DND-41 (cell line): Measurements from ENCODE around the gene SEMA5A.

ENCODE experiments used
- ATAC-seq: fragments of 200-7000 bp; cut with Tn5 transposase; 3 replicates; pipeline ENCODE4 v1.9.1; 2021; ENCODE audit warnings: low read depth; ENCODE audit not compliant: insufficient read depth
- DNase-seq: peaks from one replicate; pipeline ENCODE4 v3.0.0-alpha.2; 2020
- H2AFZ ChIP-seq: 2 replicates; pipeline ENCODE4 v1.6.0; 2012; ENCODE audit warnings: low read depth, low read length
- H3K27ac ChIP-seq: 2 replicates; pipeline ENCODE4 v1.5.1; 2012; ENCODE audit warnings: low read length, inconsistent platforms
- H3K27me3 ChIP-seq: fragments of 200-600 bp; sonication (generic); 2 replicates; pipeline ENCODE4 v1.6.0; 2012; ENCODE audit warnings: low read length, mild to moderate bottlenecking, inconsistent platforms; ENCODE audit not compliant: insufficient read depth, poor library complexity
- H3K36me3 ChIP-seq: 2 replicates; pipeline ENCODE4 v1.5.1; 2012; ENCODE audit warnings: low read length, inconsistent platforms; ENCODE audit not compliant: insufficient read depth
- H3K4me1 ChIP-seq: 2 replicates; pipeline ENCODE4 v1.5.1; 2012; ENCODE audit warnings: mild to moderate bottlenecking, low read length; ENCODE audit not compliant: insufficient read depth
- H3K4me2 ChIP-seq: 2 replicates; pipeline ENCODE4 v1.6.0; 2012; ENCODE audit warnings: mild to moderate bottlenecking, moderate library complexity, low read length, inconsistent platforms; ENCODE audit not compliant: insufficient read depth
- H3K4me3 ChIP-seq, 2 experiments: fragments of 200-600 bp in 1 of 2; shearing (Covaris generic) in 1 of 2; 2 replicates each; pipeline ENCODE4 v1.5.1; 2012 to 2016; ENCODE audit warnings: inconsistent platforms in 2 of 2, low read length in 2 of 2, mild to moderate bottlenecking in 2 of 2, low read depth in 1 of 2, moderate library complexity in 1 of 2
- H3K79me2 ChIP-seq: 2 replicates; pipeline ENCODE4 v1.6.0; 2012; ENCODE audit warnings: low read length, inconsistent platforms; ENCODE audit not compliant: insufficient read depth
- H3K9ac ChIP-seq: 2 replicates; pipeline ENCODE4 v1.6.0; 2012; ENCODE audit warnings: low read depth, mild to moderate bottlenecking, inconsistent platforms, low read length, moderate library complexity
- H3K9me3 ChIP-seq: 2 replicates; pipeline ENCODE4 v1.5.1; 2012; ENCODE audit warnings: low read length, moderate library complexity, mild to moderate bottlenecking, inconsistent platforms; ENCODE audit not compliant: insufficient read depth, severe bottlenecking
- H4K20me1 ChIP-seq: 2 replicates; pipeline ENCODE4 v1.6.0; 2012; ENCODE audit warnings: low read length; ENCODE audit not compliant: insufficient read depth
- EZH2 ChIP-seq: IDR thresholded peaks from 3 replicates; pipeline ENCODE4 v1.6.1; 2012; ENCODE audit warnings: borderline replicate concordance, low read depth, mild to moderate bottlenecking, moderate library complexity, low read length, inconsistent platforms; ENCODE audit not compliant: severe bottlenecking
- TF ChIP-seq, protein P1 (sequence below): IDR thresholded peaks from 2 replicates; pipeline ENCODE4 v1.5.1; 2012; ENCODE audit warnings: borderline replicate concordance, low read length, moderate library complexity, mild to moderate bottlenecking; ENCODE audit not compliant: poor library complexity, severe bottlenecking; ENCODE audit errors: extremely low read depth

The SEMA5A gene

DNA sequence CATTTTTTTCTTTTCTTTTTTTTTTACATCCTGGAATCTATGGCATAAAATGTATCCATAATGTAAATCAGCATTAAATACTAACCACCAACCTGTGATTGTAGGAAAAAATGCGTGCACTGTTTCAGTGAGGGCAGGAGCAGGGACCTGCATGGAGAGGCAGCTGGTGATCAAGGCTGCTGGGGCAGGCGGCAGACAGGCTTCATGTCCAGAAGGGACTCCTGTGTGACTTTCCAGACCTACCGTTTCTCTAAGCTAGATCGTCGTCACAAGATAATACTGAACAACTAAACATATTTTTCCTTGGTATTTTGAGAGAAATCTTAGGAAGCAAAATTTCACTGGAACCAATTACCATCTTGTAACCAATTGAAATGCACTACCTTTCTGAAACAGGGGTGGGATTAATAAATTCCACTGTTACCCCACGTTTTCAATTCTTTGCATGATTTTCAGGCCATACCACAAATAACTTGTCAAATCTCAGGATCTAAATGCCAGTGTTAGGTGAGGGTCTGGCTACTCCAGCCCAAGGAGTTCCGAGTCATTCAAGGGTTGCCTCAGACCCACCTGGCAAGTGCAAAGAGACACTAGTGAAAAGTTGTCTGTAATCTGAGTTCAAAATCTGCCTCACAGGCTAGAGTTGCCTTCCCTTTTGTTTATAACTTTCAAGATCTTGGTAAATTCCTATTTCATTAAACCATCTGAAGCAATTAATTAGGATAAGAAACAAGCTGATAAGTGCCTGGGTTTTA lies 198.2 kb downstream of the SEMA5A start:
- no peak overlapping the region for H3K4me3 ChIP-seq
- H3K9me3 ChIP-seq: no peaks in the 10 kb centered on the region
- no peaks in the 10 kb centered on the region for H3K36me3 ChIP-seq
- no peak overlapping the region for H2AFZ ChIP-seq
- H3K27me3 ChIP-seq: peaks cover 2% of the 10 kb centered on the region
- H4K20me1 ChIP-seq: no peaks in the 10 kb centered on the region
- TF ChIP-seq, protein P1, sequence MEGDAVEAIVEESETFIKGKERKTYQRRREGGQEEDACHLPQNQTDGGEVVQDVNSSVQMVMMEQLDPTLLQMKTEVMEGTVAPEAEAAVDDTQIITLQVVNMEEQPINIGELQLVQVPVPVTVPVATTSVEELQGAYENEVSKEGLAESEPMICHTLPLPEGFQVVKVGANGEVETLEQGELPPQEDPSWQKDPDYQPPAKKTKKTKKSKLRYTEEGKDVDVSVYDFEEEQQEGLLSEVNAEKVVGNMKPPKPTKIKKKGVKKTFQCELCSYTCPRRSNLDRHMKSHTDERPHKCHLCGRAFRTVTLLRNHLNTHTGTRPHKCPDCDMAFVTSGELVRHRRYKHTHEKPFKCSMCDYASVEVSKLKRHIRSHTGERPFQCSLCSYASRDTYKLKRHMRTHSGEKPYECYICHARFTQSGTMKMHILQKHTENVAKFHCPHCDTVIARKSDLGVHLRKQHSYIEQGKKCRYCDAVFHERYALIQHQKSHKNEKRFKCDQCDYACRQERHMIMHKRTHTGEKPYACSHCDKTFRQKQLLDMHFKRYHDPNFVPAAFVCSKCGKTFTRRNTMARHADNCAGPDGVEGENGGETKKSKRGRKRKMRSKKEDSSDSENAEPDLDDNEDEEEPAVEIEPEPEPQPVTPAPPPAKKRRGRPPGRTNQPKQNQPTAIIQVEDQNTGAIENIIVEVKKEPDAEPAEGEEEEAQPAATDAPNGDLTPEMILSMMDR: no peak
- DNase-seq: no peak
- ATAC-seq: no peak
- no peaks in the 10 kb centered on the region for H3K79me2 ChIP-seq
- no peak overlapping the region for H3K4me2 ChIP-seq
- H3K9ac ChIP-seq: no peak overlapping the region
- no peaks in the 10 kb centered on the region for H3K4me1 ChIP-seq
- no peak overlapping the region for H3K27ac ChIP-seq

DNA sequence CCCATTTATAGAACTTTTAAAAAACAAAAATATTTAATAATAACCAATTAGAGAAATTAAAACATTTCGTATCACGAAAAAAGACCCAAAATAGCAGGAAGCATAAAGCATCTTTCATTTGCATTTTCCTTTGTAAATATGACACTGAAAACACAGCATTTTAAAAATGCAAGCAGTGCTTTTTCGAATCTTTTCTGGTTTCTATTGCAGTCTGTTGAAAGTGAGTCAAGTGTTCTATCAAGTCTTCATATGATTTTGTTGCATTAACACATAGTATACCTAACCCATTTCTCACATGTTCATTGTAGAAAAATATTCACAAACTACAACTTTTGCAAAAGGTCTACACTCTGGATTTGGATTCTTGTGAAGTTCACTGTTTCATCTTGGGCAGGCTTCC lies 198.8 kb downstream of the SEMA5A start:
- Histone ChIP-seq H3K4me1 (no peaks in the 10 kb centered on the region), H3K36me3 (no peaks in the 10 kb centered on the region), H3K27ac (no peak overlapping the region), H4K20me1 (no peaks in the 10 kb centered on the region), H3K9ac (no peak overlapping the region), H3K4me3 (no peak overlapping the region), H3K27me3 (peaks cover 2% of the 10 kb centered on the region), H3K79me2 (no peaks in the 10 kb centered on the region), H3K9me3 (no peaks in the 10 kb centered on the region), H3K4me2 (no peak overlapping the region), H2AFZ (no peak overlapping the region)
- ATAC-seq (no peak), DNase-seq (no peak)
- no peak for TF ChIP-seq EZH2
- TF ChIP-seq, protein P1: no peak

DNA sequence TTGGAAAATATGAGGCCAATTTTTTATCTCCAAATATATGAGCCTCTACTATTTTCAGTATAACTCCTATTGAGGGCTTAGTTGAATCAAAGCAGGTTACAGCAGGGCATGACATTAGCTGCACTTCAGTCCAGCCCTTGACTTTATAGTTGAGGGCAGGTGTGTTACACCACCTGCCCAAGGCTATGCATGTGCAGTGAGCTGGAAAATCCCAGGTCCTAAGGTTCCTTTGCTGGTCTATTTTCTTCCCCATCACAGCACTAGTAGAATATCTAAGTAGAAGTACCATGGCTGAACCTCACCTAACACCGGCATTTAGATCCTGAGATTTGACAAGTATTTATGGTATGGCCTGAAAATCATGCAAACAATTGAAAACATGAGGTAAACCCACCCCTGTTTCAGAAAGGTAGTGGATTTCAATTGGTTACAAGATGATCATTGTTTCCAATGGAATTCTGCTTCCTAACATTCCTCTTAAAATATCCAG lies 201.1 kb downstream of the SEMA5A start:
- H3K4me1 ChIP-seq: no peaks in the 10 kb centered on the region
- no peak overlapping the region for H3K9ac ChIP-seq
- ATAC-seq (no peak), DNase-seq (no peak)
- no peaks in the 10 kb centered on the region for H3K79me2 ChIP-seq
- TF ChIP-seq, protein P1: no peak
- no peak for TF ChIP-seq EZH2
- no peaks in the 10 kb centered on the region for H3K36me3 ChIP-seq
- H3K27ac ChIP-seq: no peak overlapping the region
- H3K9me3 ChIP-seq: no peaks in the 10 kb centered on the region
- H3K4me2 ChIP-seq: no peak overlapping the region
- no peak overlapping the region for H2AFZ ChIP-seq
- no peak overlapping the region for H3K4me3 ChIP-seq
- peaks cover 2% of the 10 kb centered on the region for H3K27me3 ChIP-seq
- H4K20me1 ChIP-seq: no peaks in the 10 kb centered on the region
